HL-60 (cell line): ENCODE data around the gene CLDN19.

Source experiments
- DNase-seq, 2 experiments: peaks; one replicate each; pipeline ENCODE4 v3.0.0-alpha.2; 2010 to 2020; ENCODE audit warnings: low read depth in 1 of 2, low spot score in 1 of 2
- H3K27ac ChIP-seq: fragments of 250-450 bp; sonication (Bioruptor Pico); replicated peaks from 2 replicates; pipeline ENCODE4 v1.5.1; 2020; ENCODE audit warnings: mild to moderate bottlenecking, moderate library complexity
- H3K27me3 ChIP-seq: fragments of 250-450 bp; sonication (Bioruptor Pico); 2 replicates; pipeline ENCODE4 v1.5.1; 2021; ENCODE audit warnings: mild to moderate bottlenecking, moderate library complexity; ENCODE audit not compliant: insufficient read depth, poor library complexity, severe bottlenecking
- H3K4me3 ChIP-seq: replicated peaks from 2 replicates; pipeline ENCODE4 v1.5.1; 2011; ENCODE audit warnings: mild to moderate bottlenecking, control low read depth, low read length; ENCODE audit not compliant: insufficient read depth
- CTCF ChIP-seq: IDR thresholded peaks from one replicate; pipeline ENCODE4 v1.5.1; 2011; ENCODE audit warnings: low read length, control low read depth, inconsistent platforms; ENCODE audit not compliant: insufficient read depth
- GABPA ChIP-seq: IDR thresholded peaks from 2 replicates; pipeline ENCODE4 v1.6.1; 2012; ENCODE audit warnings: low read depth
- POLR2AphosphoS5 ChIP-seq: IDR thresholded peaks from 2 replicates; pipeline ENCODE4 v1.6.1; 2012; ENCODE audit warnings: low read depth
- SPI1 ChIP-seq: IDR thresholded peaks from 2 replicates; pipeline ENCODE4 v1.6.1; 2012; ENCODE audit warnings: low read depth, mild to moderate bottlenecking, borderline replicate concordance
- TF ChIP-seq, protein P1 (sequence below): IDR thresholded peaks from 2 replicates; pipeline ENCODE4 v1.6.1; 2012; ENCODE audit warnings: low read depth; ENCODE audit not compliant: insufficient replicate concordance

The CLDN19 gene

GRCh38 chr1:42765269-42765668 lies 25.2 kb upstream of the CLDN19 start:
- DNase-seq, result no peak
- no peak overlapping the region for H3K27ac ChIP-seq
- TF ChIP-seq, protein P1, sequence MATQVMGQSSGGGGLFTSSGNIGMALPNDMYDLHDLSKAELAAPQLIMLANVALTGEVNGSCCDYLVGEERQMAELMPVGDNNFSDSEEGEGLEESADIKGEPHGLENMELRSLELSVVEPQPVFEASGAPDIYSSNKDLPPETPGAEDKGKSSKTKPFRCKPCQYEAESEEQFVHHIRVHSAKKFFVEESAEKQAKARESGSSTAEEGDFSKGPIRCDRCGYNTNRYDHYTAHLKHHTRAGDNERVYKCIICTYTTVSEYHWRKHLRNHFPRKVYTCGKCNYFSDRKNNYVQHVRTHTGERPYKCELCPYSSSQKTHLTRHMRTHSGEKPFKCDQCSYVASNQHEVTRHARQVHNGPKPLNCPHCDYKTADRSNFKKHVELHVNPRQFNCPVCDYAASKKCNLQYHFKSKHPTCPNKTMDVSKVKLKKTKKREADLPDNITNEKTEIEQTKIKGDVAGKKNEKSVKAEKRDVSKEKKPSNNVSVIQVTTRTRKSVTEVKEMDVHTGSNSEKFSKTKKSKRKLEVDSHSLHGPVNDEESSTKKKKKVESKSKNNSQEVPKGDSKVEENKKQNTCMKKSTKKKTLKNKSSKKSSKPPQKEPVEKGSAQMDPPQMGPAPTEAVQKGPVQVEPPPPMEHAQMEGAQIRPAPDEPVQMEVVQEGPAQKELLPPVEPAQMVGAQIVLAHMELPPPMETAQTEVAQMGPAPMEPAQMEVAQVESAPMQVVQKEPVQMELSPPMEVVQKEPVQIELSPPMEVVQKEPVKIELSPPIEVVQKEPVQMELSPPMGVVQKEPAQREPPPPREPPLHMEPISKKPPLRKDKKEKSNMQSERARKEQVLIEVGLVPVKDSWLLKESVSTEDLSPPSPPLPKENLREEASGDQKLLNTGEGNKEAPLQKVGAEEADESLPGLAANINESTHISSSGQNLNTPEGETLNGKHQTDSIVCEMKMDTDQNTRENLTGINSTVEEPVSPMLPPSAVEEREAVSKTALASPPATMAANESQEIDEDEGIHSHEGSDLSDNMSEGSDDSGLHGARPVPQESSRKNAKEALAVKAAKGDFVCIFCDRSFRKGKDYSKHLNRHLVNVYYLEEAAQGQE, result no peak
- TF ChIP-seq CTCF, result no peak
- TF ChIP-seq GABPA, result no peak
- no peak for TF ChIP-seq POLR2AphosphoS5
- no peak for TF ChIP-seq SPI1
- H3K4me3 ChIP-seq, result peak overlapping the region; percentile 98
- H3K27me3 ChIP-seq, result no peaks in the 10 kb centered on the region

GRCh38 chr1:42762269-42762668 lies 22.2 kb upstream of the CLDN19 start:
- H3K27ac ChIP-seq, result no peak overlapping the region
- no peak overlapping the region for H3K4me3 ChIP-seq
- no peak for DNase-seq
- H3K27me3 ChIP-seq, result no peaks in the 10 kb centered on the region
- no peak for TF ChIP-seq CTCF

DNA sequence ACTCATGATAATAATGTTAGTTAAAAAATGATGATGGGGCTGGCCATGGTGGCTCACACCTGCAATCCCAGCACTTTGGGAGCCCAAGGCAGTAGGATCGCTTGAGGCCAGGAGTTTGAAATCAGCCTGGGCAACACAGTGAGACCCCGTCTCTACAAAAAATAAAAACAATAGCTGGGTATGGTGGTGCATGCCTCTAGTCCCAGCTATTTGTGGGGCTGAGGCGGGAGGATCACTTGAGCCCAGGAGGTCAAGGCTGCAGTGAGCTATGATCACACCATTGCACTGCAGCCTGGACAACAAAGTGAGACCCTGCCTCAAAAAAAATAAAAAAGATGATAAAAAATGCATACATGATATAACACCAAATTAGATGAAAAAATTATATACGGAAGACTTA lies 21.5 kb upstream of the CLDN19 start:
- Histone ChIP-seq H3K27me3 (no peaks in the 10 kb centered on the region), H3K27ac (no peak overlapping the region), H3K4me3 (no peak overlapping the region)
- TF ChIP-seq, protein P1, result no peak
- no peak for TF ChIP-seq POLR2AphosphoS5
- no peak for TF ChIP-seq GABPA
- no peak for TF ChIP-seq CTCF
- TF ChIP-seq SPI1, result no peak
- DNase-seq, result no peak

DNA sequence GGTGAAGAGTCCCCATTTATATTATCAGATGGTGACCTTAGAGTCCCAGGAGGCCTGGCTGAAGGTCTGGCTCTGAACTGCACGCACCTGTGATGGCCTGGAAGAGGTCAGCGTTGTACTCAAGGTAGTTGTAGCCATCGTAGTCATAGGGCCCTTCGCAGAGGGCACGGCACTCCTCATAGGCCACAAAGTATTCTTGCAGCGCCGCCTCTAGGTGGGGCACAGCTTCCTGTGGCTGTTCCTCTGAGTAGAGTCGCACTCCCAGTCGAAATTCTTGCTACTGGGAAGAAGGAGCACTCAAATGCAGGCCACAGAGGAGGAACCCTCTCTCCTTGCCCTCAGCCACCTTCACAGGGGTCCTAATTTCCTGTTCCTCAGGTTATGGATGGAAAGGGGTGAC lies 19.1 kb upstream of the CLDN19 start:
- no peak overlapping the region for H3K4me3 ChIP-seq
- DNase-seq, result peak in 1 of 2 experiments; percentile 36
- TF ChIP-seq, protein P1, result no peak
- TF ChIP-seq GABPA, result no peak
- TF ChIP-seq POLR2AphosphoS5, result no peak
- no peak for TF ChIP-seq SPI1
- TF ChIP-seq CTCF, result no peak
- no peaks in the 10 kb centered on the region for H3K27me3 ChIP-seq
- peak overlapping the region; percentile 24; the same call in 1 of the 2 replicates for H3K27ac ChIP-seq
